Mesenchymal stem cell (in vitro differentiated cells and primary cell): ENCODE results near the gene NKRF.

Experiments used
- DNase-seq: peaks from one replicate; pipeline ENCODE4 v3.0.0-alpha.2; 2013
- H2AFZ ChIP-seq: one replicate; pipeline ENCODE4 v1.6.1; 2013; ENCODE audit warnings: low read depth, mild to moderate bottlenecking, control low read depth, inconsistent platforms, low read length, moderate library complexity
- H2AK5ac ChIP-seq: 2 replicates; pipeline ENCODE4 v1.6.1; 2013; ENCODE audit warnings: low read length, moderate library complexity, mild to moderate bottlenecking, inconsistent platforms; ENCODE audit not compliant: severe bottlenecking
- H2BK120ac ChIP-seq: one replicate; pipeline ENCODE4 v1.6.1; 2013; ENCODE audit warnings: low read depth, mild to moderate bottlenecking, inconsistent platforms, low read length, moderate library complexity
- H2BK12ac ChIP-seq, 2 experiments: one replicate each; pipeline ENCODE4 v1.6.1; 2013; ENCODE audit warnings: inconsistent platforms in 2 of 2, low read length in 2 of 2, mild to moderate bottlenecking in 2 of 2, moderate library complexity in 2 of 2, control low read depth in 1 of 2
- H2BK15ac ChIP-seq: one replicate; pipeline ENCODE4 v1.6.1; 2013; ENCODE audit warnings: mild to moderate bottlenecking, low read depth, inconsistent platforms; ENCODE audit not compliant: poor library complexity, severe bottlenecking
- H2BK5ac ChIP-seq: 2 replicates; pipeline ENCODE4 v1.6.1; 2013; ENCODE audit warnings: low read depth, mild to moderate bottlenecking, low read length, control low read depth, inconsistent platforms; ENCODE audit not compliant: poor library complexity, severe bottlenecking
- H3K14ac ChIP-seq, 2 experiments: one replicate each; pipeline ENCODE4 v1.6.1; 2013; ENCODE audit warnings: inconsistent platforms in 2 of 2, low read length in 2 of 2, control low read depth in 1 of 2, mild to moderate bottlenecking in 1 of 2, moderate library complexity in 1 of 2
- H3K18ac ChIP-seq, 2 experiments: one replicate each; pipeline ENCODE4 v1.6.1; 2013; ENCODE audit warnings: inconsistent platforms in 2 of 2, low read length in 2 of 2, control low read depth in 1 of 2, low read depth in 1 of 2, mild to moderate bottlenecking in 1 of 2
- H3K23ac ChIP-seq, 2 experiments: one replicate each; pipeline ENCODE4 v1.6.1; 2013; ENCODE audit warnings: inconsistent platforms in 2 of 2, low read length in 2 of 2, mild to moderate bottlenecking in 2 of 2, moderate library complexity in 2 of 2, control low read depth in 1 of 2
- H3K27ac ChIP-seq: 2 replicates; pipeline ENCODE4 v1.5.1; 2013; ENCODE audit warnings: mild to moderate bottlenecking, moderate library complexity, low read length, control low read depth, inconsistent platforms; ENCODE audit not compliant: poor library complexity, severe bottlenecking
- H3K27me3 ChIP-seq, 2 experiments: 2 replicates each; pipeline versions ENCODE4 v1.6.1 to v1.7.0; 2013; ENCODE audit warnings: low read length in 2 of 2, mild to moderate bottlenecking in 2 of 2, moderate library complexity in 2 of 2, control low read depth in 1 of 2, inconsistent platforms in 1 of 2; ENCODE audit not compliant: control insufficient read depth in 1 of 2, insufficient read depth in 1 of 2
- H3K36me3 ChIP-seq, 2 experiments: 2 replicates each; pipeline versions ENCODE4 v1.6.1 to v1.7.0; 2013; ENCODE audit warnings: low read length in 2 of 2, control low read depth in 1 of 2, inconsistent platforms in 1 of 2, low read depth in 1 of 2, mild to moderate bottlenecking in 1 of 2; ENCODE audit not compliant: insufficient read depth in 2 of 2, control insufficient read depth in 1 of 2
- H3K4ac ChIP-seq, 2 experiments: one replicate each; pipeline ENCODE4 v1.6.1; 2013; ENCODE audit warnings: inconsistent platforms in 2 of 2, low read length in 2 of 2, mild to moderate bottlenecking in 2 of 2, moderate library complexity in 2 of 2, control low read depth in 1 of 2, low read depth in 1 of 2
- H3K4me1 ChIP-seq: 2 replicates; pipeline ENCODE4 v1.6.1; 2013; ENCODE audit warnings: low read depth, low read length, control low read depth; ENCODE audit not compliant: control insufficient read depth, insufficient read depth
- H3K4me2 ChIP-seq: 2 replicates; pipeline ENCODE4 v1.6.1; 2013; ENCODE audit warnings: low read length, mild to moderate bottlenecking, inconsistent platforms; ENCODE audit not compliant: poor library complexity, severe bottlenecking
- H3K4me3 ChIP-seq, 2 experiments: 2 replicates each; pipeline versions ENCODE4 v1.5.1 to v1.7.0; 2013; ENCODE audit warnings: low read length in 2 of 2, mild to moderate bottlenecking in 2 of 2, control low read depth in 1 of 2, low read depth in 1 of 2; ENCODE audit not compliant: insufficient read depth in 1 of 2
- H3K79me1 ChIP-seq: replicated peaks from 2 replicates; pipeline ENCODE4 v1.6.1; 2013; ENCODE audit warnings: mild to moderate bottlenecking, control low read depth, low read length, inconsistent platforms; ENCODE audit not compliant: poor library complexity, severe bottlenecking
- H3K9ac ChIP-seq: 2 replicates; pipeline ENCODE4 v1.7.0; 2013; ENCODE audit warnings: mild to moderate bottlenecking, low read length, moderate library complexity
- H3K9me3 ChIP-seq: 2 replicates; pipeline ENCODE4 v1.7.0; 2013; ENCODE audit warnings: mild to moderate bottlenecking, low read length; ENCODE audit not compliant: control insufficient read depth
- H4K8ac ChIP-seq: one replicate; pipeline ENCODE4 v1.6.1; 2013; ENCODE audit warnings: inconsistent platforms, mild to moderate bottlenecking, low read length, moderate library complexity
- H4K91ac ChIP-seq: one replicate; pipeline ENCODE4 v1.6.1; 2013; ENCODE audit warnings: mild to moderate bottlenecking, low read length, inconsistent platforms
- WGBS: methylation state at CpG from one replicate; pipeline ENCODE4 v1.1.7; 2013; ENCODE audit warnings: mixed read lengths; 5-methylcytosine and 5-hydroxymethylcytosine counted together

The NKRF gene

DNA sequence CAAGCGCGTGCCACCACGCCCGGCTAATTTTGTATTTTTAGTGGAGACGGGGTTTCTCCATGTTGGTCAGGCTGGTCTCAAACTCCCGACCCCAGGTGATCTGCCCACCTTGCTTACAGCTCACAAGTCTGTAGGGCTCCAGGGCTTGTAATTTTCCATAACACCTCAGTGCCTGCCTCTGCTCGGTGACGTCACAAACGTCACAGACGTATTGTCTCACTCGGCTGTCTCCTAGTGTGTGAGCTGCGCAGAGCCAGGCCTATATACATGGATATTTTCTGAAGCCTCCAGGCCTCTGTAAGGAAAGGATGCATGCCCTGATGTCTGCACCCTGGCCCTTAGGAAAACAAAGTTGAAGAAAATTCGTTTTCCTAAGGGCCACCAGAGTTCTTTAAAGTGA, 8.6 kb upstream of the NKRF start:
- no peak for DNase-seq
- Histone ChIP-seq H2AK5ac (no peak overlapping the region), H4K91ac (no peak overlapping the region), H3K4ac (no peak overlapping the region), H3K23ac (no peak overlapping the region), H3K9ac (no peak overlapping the region), H3K4me3 (no peak overlapping the region), H3K4me1 (no peaks in the 10 kb centered on the region), H2BK5ac (no peak overlapping the region), H3K4me2 (no peak overlapping the region), H3K79me1 (no peaks in the 10 kb centered on the region), H3K14ac (no peak overlapping the region), H3K27me3 (peaks cover 0 to 17% of the 10 kb centered on the region in 2 experiments), H2BK15ac (no peak overlapping the region), H3K9me3 (no peaks in the 10 kb centered on the region), H4K8ac (no peak overlapping the region), H2BK12ac (no peak overlapping the region), H2AFZ (no peak overlapping the region), H2BK120ac (no peak overlapping the region), H3K27ac (no peak overlapping the region), H3K36me3 (no peaks in the 10 kb centered on the region), H3K18ac (no peak overlapping the region)
- 92% methylated on average over 12 of the region's 13 CpGs for WGBS

GRCh38 chrX:119607018-119607389, 780 bp upstream of the NKRF start:
- H3K9ac ChIP-seq = peak overlapping the region; percentile 94
- H2BK120ac ChIP-seq = no peak overlapping the region
- H4K8ac ChIP-seq = no peak overlapping the region
- H2BK5ac ChIP-seq = no peak overlapping the region
- H3K9me3 ChIP-seq = no peaks in the 10 kb centered on the region
- WGBS = 100% methylated on average over 6 of the region's 7 CpGs
- no peak overlapping the region for H3K27ac ChIP-seq
- peak overlapping the region in 1 of 2 experiments; percentile 89 for H3K4me3 ChIP-seq
- no peaks in the 10 kb centered on the region for H3K36me3 ChIP-seq
- no peaks in the 10 kb centered on the region for H3K79me1 ChIP-seq
- no peak overlapping the region for H3K23ac ChIP-seq
- no peaks in the 10 kb centered on the region for H3K4me1 ChIP-seq
- H4K91ac ChIP-seq = no peak overlapping the region
- H3K4me2 ChIP-seq = no peak overlapping the region
- H2BK12ac ChIP-seq = no peak overlapping the region
- no peak for DNase-seq
- H2BK15ac ChIP-seq = no peak overlapping the region
- no peak overlapping the region for H2AFZ ChIP-seq
- H2AK5ac ChIP-seq = no peak overlapping the region
- H3K14ac ChIP-seq = no peak overlapping the region
- no peak overlapping the region for H3K18ac ChIP-seq
- no peak overlapping the region for H3K4ac ChIP-seq
- peaks cover 0 to 12% of the 10 kb centered on the region in 2 experiments for H3K27me3 ChIP-seq

DNA sequence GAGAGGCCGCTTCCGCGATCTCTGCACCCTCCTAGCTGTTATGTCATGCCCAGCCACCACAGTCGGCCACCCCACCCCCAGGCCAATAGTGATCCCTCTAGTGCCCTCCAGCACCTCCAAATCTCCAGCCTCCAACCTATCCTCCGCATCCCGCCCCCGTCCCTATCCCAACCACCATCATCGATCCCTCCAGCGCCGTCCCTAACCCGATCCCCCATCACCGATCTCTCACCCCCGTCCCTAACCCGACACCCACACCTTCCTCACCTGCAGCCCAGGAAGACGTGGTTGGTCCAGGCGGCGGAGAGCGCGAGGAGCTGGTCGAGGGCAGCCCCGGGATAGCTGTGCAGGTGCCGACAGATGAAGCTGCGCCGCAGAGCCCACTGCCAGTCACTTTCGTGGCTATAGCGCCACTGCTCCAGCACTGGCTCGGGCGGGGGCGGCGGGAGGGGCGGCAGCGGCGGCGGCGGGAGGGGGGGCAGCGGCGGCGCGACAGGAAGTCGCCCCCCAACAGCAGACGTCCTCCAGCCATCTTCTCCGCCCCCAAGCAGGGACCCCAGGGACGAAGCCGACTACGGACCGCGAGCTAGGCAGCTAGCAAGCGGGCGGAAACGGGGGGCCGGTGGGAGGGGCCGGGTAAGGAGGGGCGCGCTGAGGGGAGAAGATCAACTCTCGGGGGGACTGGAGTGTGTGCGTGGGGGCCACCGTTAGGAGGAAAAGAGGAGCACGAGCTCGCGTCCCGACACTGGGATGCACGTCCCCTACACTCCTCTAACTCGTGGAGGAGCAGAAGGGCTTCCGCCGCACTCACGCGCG, 552 bp downstream of the NKRF start:
- no peaks in the 10 kb centered on the region for H3K79me1 ChIP-seq
- H3K4ac ChIP-seq = peak overlapping the region in 1 of 2 experiments; percentile 82
- no peaks in the 10 kb centered on the region for H3K4me1 ChIP-seq
- H2BK15ac ChIP-seq = peak overlapping the region; percentile 83
- no peak overlapping the region for H3K23ac ChIP-seq
- peak overlapping the region; percentile 77 for H3K4me2 ChIP-seq
- H2AK5ac ChIP-seq = no peak overlapping the region
- DNase-seq = peak; percentile 15
- peak overlapping the region; percentile 94 for H3K9ac ChIP-seq
- H3K4me3 ChIP-seq = peak overlapping the region; percentile 89 to 91
- no peak overlapping the region for H2BK5ac ChIP-seq
- H3K14ac ChIP-seq = peak overlapping the region in 1 of 2 experiments; percentile 95
- peak overlapping the region; percentile 96 to 97 for H3K18ac ChIP-seq
- H3K27me3 ChIP-seq = peaks cover 0 to 12% of the 10 kb centered on the region in 2 experiments
- H2BK12ac ChIP-seq = no peak overlapping the region
- WGBS = 2% methylated on average over 26 of the region's 68 CpGs
- H3K9me3 ChIP-seq = no peaks in the 10 kb centered on the region
- no peaks in the 10 kb centered on the region for H3K36me3 ChIP-seq
- H2AFZ ChIP-seq = peak overlapping the region; percentile 88
- H2BK120ac ChIP-seq = no peak overlapping the region
- H4K8ac ChIP-seq = peak overlapping the region; percentile 69
- peak overlapping the region; percentile 61 for H4K91ac ChIP-seq
- peak overlapping the region; percentile 66 for H3K27ac ChIP-seq

- no peak overlapping the region for H2BK15ac ChIP-seq
- no peak overlapping the region for H3K14ac ChIP-seq
- no peak overlapping the region for H4K8ac ChIP-seq
- no peak overlapping the region for H2AK5ac ChIP-seq
- H3K4me1 ChIP-seq = no peaks in the 10 kb centered on the region
- H4K91ac ChIP-seq = no peak overlapping the region
- H2BK5ac ChIP-seq = no peak overlapping the region
- no peak for DNase-seq
- no peak overlapping the region for H3K27ac ChIP-seq
- H2BK120ac ChIP-seq = no peak overlapping the region
- no peak overlapping the region for H3K23ac ChIP-seq
- H2BK12ac ChIP-seq = no peak overlapping the region
- peaks cover 0 to 12% of the 10 kb centered on the region in 2 experiments for H3K27me3 ChIP-seq
- peak overlapping the region; percentile 27 for H2AFZ ChIP-seq
- no peak overlapping the region for H3K18ac ChIP-seq
- H3K9me3 ChIP-seq = no peaks in the 10 kb centered on the region
- H3K9ac ChIP-seq = peak overlapping the region; percentile 80
- peak overlapping the region; percentile 86 to 91 for H3K4me3 ChIP-seq
- H3K4ac ChIP-seq = no peak overlapping the region
- H3K79me1 ChIP-seq = no peaks in the 10 kb centered on the region
- no peaks in the 10 kb centered on the region for H3K36me3 ChIP-seq
- H3K4me2 ChIP-seq = peak overlapping the region; percentile 77
- WGBS = 53% methylated on average over 14 of the region's 17 CpGs
Observed at GRCh38 chrX:119604766-119605463, 1.3 kb downstream of the NKRF start.
